Astrocyte (in vitro differentiated cells and primary cell): Measurements from ENCODE around the gene RARB. TPM values are rescaled to one million over a fixed set of nuclear protein-coding genes. Genes with fewer than 3 reads are reported as not detected.

Experiments
- DNase-seq: peaks from one replicate; pipeline ENCODE4 v3.0.0-alpha.2; 2010; ENCODE audit warnings: low read depth
- FAIRE-seq: peaks from 2 replicates; lab custom pipeline; 2011; peaks lifted over from hg19 to GRCh38; lab: Jason Lieb, UNC
- H2AFZ ChIP-seq: 2 replicates; pipeline ENCODE4 v1.6.0; 2012; ENCODE audit warnings: low read depth, low read length, inconsistent platforms
- H3K27ac ChIP-seq: 2 replicates; pipeline ENCODE4 v1.5.1; 2011; ENCODE audit warnings: low read depth, low read length, inconsistent platforms
- H3K27me3 ChIP-seq: 2 replicates; pipeline ENCODE4 v1.6.0; 2011; ENCODE audit warnings: low read length, inconsistent platforms; ENCODE audit not compliant: insufficient read depth
- H3K36me3 ChIP-seq: 2 replicates; pipeline ENCODE4 v1.5.1; 2011; ENCODE audit warnings: low read length, inconsistent platforms; ENCODE audit not compliant: insufficient read depth
- H3K4me1 ChIP-seq: 2 replicates; pipeline ENCODE4 v1.5.1; 2011; ENCODE audit warnings: low read length, inconsistent platforms; ENCODE audit not compliant: insufficient read depth
- H3K4me2 ChIP-seq: 2 replicates; pipeline ENCODE4 v1.6.0; 2012; ENCODE audit warnings: low read length, inconsistent platforms
- H3K4me3 ChIP-seq: 2 replicates; pipeline ENCODE4 v1.5.1; 2011; ENCODE audit warnings: low read depth, mild to moderate bottlenecking, low read length, inconsistent platforms; ENCODE audit not compliant: insufficient read depth
- H3K79me2 ChIP-seq: 2 replicates; pipeline ENCODE4 v1.6.0; 2012; ENCODE audit warnings: mild to moderate bottlenecking, low read length, inconsistent platforms; ENCODE audit not compliant: insufficient read depth
- H3K9ac ChIP-seq: 2 replicates; pipeline ENCODE4 v1.6.0; 2012; ENCODE audit warnings: mild to moderate bottlenecking, low read length, inconsistent platforms
- H3K9me3 ChIP-seq: 2 replicates; pipeline ENCODE4 v1.5.1; 2012; ENCODE audit warnings: low read depth, mild to moderate bottlenecking, low read length, inconsistent platforms; ENCODE audit not compliant: insufficient read depth
- H4K20me1 ChIP-seq: 2 replicates; pipeline ENCODE4 v1.6.0; 2012; ENCODE audit warnings: low read length, inconsistent platforms; ENCODE audit not compliant: insufficient read depth
- H3K27ac Mint-ChIP-seq: one replicate; pipeline ENCODE4 v1.8.0; 2021; ENCODE audit warnings: mild to moderate bottlenecking, mixed read lengths; ENCODE audit not compliant: unreplicated experiment
- H3K27me3 Mint-ChIP-seq: one replicate; pipeline ENCODE4 v1.8.0; 2021; ENCODE audit warnings: low read depth, mixed read lengths; ENCODE audit not compliant: unreplicated experiment
- H3K36me3 Mint-ChIP-seq: one replicate; pipeline ENCODE4 v1.8.0; 2021; ENCODE audit warnings: low read depth, mixed read lengths; ENCODE audit not compliant: unreplicated experiment
- H3K4me1 Mint-ChIP-seq: one replicate; pipeline ENCODE4 v1.8.0; 2021; ENCODE audit warnings: low read depth, mixed read lengths; ENCODE audit not compliant: unreplicated experiment
- H3K4me3 Mint-ChIP-seq: one replicate; pipeline ENCODE4 v1.8.0; 2021; ENCODE audit warnings: mild to moderate bottlenecking, moderate library complexity, mixed read lengths; ENCODE audit not compliant: unreplicated experiment
- H3K9me3 Mint-ChIP-seq: one replicate; pipeline ENCODE4 v1.8.0; 2021; ENCODE audit warnings: mild to moderate bottlenecking, mixed read lengths; ENCODE audit not compliant: unreplicated experiment
- CTCF ChIP-seq: IDR thresholded peaks from 2 replicates; pipeline ENCODE4 v1.5.1; 2011; ENCODE audit warnings: low read depth, mild to moderate bottlenecking, inconsistent platforms, low read length, moderate library complexity; ENCODE audit not compliant: insufficient read depth
- EZH2 ChIP-seq: IDR thresholded peaks from 2 replicates; pipeline ENCODE4 v1.6.1; 2012; ENCODE audit warnings: mild to moderate bottlenecking, low read length, inconsistent platforms; ENCODE audit not compliant: insufficient read depth
- total RNA-seq: library from RNA; stranded (reverse); gene quantifications from 2 replicates; pipeline ENCODE4 v1.2.1, GENCODE V29; 2021

RARB gene
- total RNA-seq, 1 donor from 2014 or later = 0.27 TPM

- no peak overlapping the region for H3K4me3 ChIP-seq
- H4K20me1 ChIP-seq = no peaks in the 10 kb centered on the region
- H3K27me3 Mint-ChIP-seq = no peaks in the 10 kb centered on the region
- no peaks in the 10 kb centered on the region for H3K9me3 ChIP-seq
- peaks cover 10% of the 10 kb centered on the region for H3K4me1 Mint-ChIP-seq
- H3K79me2 ChIP-seq = peaks cover 51% of the 10 kb centered on the region
- peaks cover 4% of the 10 kb centered on the region for H3K9me3 Mint-ChIP-seq
- H2AFZ ChIP-seq = no peak overlapping the region
- H3K36me3 Mint-ChIP-seq = no peaks in the 10 kb centered on the region
- no peaks in the 10 kb centered on the region for H3K27me3 ChIP-seq
- H3K4me2 ChIP-seq = peak overlapping the region; percentile 51
- DNase-seq = peak; percentile 93
- FAIRE-seq = peak; percentile 65
- H3K4me3 Mint-ChIP-seq = no peak overlapping the region
- peaks cover 4% of the 10 kb centered on the region for H3K36me3 ChIP-seq
- H3K27ac Mint-ChIP-seq = peak overlapping the region; percentile 60
- peak overlapping the region; percentile 91 for H3K27ac ChIP-seq
- H3K4me1 ChIP-seq = peaks cover 33% of the 10 kb centered on the region
- peak overlapping the region; percentile 76 for H3K9ac ChIP-seq
- TF ChIP-seq CTCF = no peak
- no peak for TF ChIP-seq EZH2
These were observed 80.8 kb downstream of the RARB start for GRCh38 chr3:25508901-25509300.

- no peaks in the 10 kb centered on the region for H3K36me3 ChIP-seq
- peaks cover 52% of the 10 kb centered on the region for H3K79me2 ChIP-seq
- H3K9ac ChIP-seq = no peak overlapping the region
- peaks cover 28% of the 10 kb centered on the region for H3K4me1 ChIP-seq
- H3K9me3 ChIP-seq = no peaks in the 10 kb centered on the region
- DNase-seq = no peak
- H2AFZ ChIP-seq = no peak overlapping the region
- Mint-ChIP-seq H3K27ac (no peak overlapping the region), H3K9me3 (peaks cover 4% of the 10 kb centered on the region), H3K4me1 (peaks cover 10% of the 10 kb centered on the region), H3K27me3 (no peaks in the 10 kb centered on the region), H3K4me3 (no peak overlapping the region), H3K36me3 (no peaks in the 10 kb centered on the region)
- no peak overlapping the region for H3K4me2 ChIP-seq
- no peaks in the 10 kb centered on the region for H3K27me3 ChIP-seq
- H4K20me1 ChIP-seq = no peaks in the 10 kb centered on the region
- no peak overlapping the region for H3K4me3 ChIP-seq
- H3K27ac ChIP-seq = no peak overlapping the region
- FAIRE-seq = no peak
- no peak for TF ChIP-seq EZH2
- TF ChIP-seq CTCF = no peak
These were observed 82.7 kb downstream of the RARB start for GRCh38 chr3:25510797-25511196.

GRCh38 chr3:25511972-25512721 is 84.1 kb downstream of the RARB start:
- no peak for FAIRE-seq
- peaks cover 10% of the 10 kb centered on the region for H3K4me1 Mint-ChIP-seq
- no peak overlapping the region for H3K27ac ChIP-seq
- H3K27me3 ChIP-seq = no peaks in the 10 kb centered on the region
- H4K20me1 ChIP-seq = no peaks in the 10 kb centered on the region
- H2AFZ ChIP-seq = no peak overlapping the region
- peaks cover 28% of the 10 kb centered on the region for H3K4me1 ChIP-seq
- H3K36me3 Mint-ChIP-seq = no peaks in the 10 kb centered on the region
- no peaks in the 10 kb centered on the region for H3K9me3 ChIP-seq
- no peaks in the 10 kb centered on the region for H3K36me3 ChIP-seq
- no peak for DNase-seq
- H3K27ac Mint-ChIP-seq = no peak overlapping the region
- no peak for TF ChIP-seq EZH2
- no peak for TF ChIP-seq CTCF
- no peaks in the 10 kb centered on the region for H3K27me3 Mint-ChIP-seq
- no peak overlapping the region for H3K4me3 ChIP-seq
- H3K4me3 Mint-ChIP-seq = no peak overlapping the region
- H3K79me2 ChIP-seq = peaks cover 56% of the 10 kb centered on the region
- H3K4me2 ChIP-seq = no peak overlapping the region
- H3K9me3 Mint-ChIP-seq = peaks cover 4% of the 10 kb centered on the region
- H3K9ac ChIP-seq = no peak overlapping the region
